Mucosa of gallbladder (tissue), 1 donor: ENCODE measurements around the gene PSORS1C1. TPM values are rescaled to one million over a fixed set of nuclear protein-coding genes. Genes with fewer than 3 reads are reported as not detected.
A peak's percentile ranks its signal among the peaks of the same experiment; 100 is the strongest.

Experiments used
- DNase-seq: peaks from one replicate; pipeline ENCODE4 v3.0.0-alpha.2; 2020; ENCODE audit warnings: low spot score
- total RNA-seq: library from RNA; stranded (reverse); gene quantifications from one replicate; pipeline ENCODE4 v1.2.1, GENCODE V29; 2021
- donor health status: DM: no; HTN: no; CAD: no.

Gene PSORS1C1
- total RNA-seq, 1 donor from 2014 or later = 11.0 TPM

GRCh38 chr6:31126396-31127175 is 12.0 kb downstream of the PSORS1C1 start:
- DNase-seq = no peak

GRCh38 chr6:31128093-31128676 is 13.6 kb downstream of the PSORS1C1 start:
- DNase-seq = peak; percentile 69

- DNase-seq = no peak
Measured at GRCh38 chr6:31129130-31129529, 14.5 kb downstream of the PSORS1C1 start.

GRCh38 chr6:31130751-31131150 is 16.2 kb downstream of the PSORS1C1 start:
- DNase-seq = no peak

GRCh38 chr6:31131595-31131994 is 17.0 kb downstream of the PSORS1C1 start:
- DNase-seq = no peak

- DNase-seq = no peak
Measured at GRCh38 chr6:31132806-31133205, 18.2 kb downstream of the PSORS1C1 start.

- no peak for DNase-seq
Measured at GRCh38 chr6:31135710-31136109, 21.1 kb downstream of the PSORS1C1 start.

- DNase-seq = no peak
Measured at GRCh38 chr6:31138982-31139381, 24.4 kb downstream of the PSORS1C1 start, which contains the start of gene PSORS1C2. Gene PSORS1C2 (minus strand): TSS chr6:31139066. CDS start chr6:31139026, 40 bp downstream.

GRCh38 chr6:31139599-31139998 is 25.0 kb downstream of the PSORS1C1 start:
- DNase-seq = no peak

GRCh38 chr6:31140643-31141042 is 26.0 kb downstream of the PSORS1C1 start:
- DNase-seq = no peak

- DNase-seq = no peak
Measured at GRCh38 chr6:31142361-31142761, 27.8 kb downstream of the PSORS1C1 start.

- peak; percentile 34 for DNase-seq
Measured at GRCh38 chr6:31143148-31143547, 28.5 kb downstream of the PSORS1C1 start.

- DNase-seq = peak; percentile 44
Measured at GRCh38 chr6:31144296-31144969, 29.8 kb downstream of the PSORS1C1 start.

- DNase-seq = no peak
Measured at GRCh38 chr6:31144970-31145340, 30.4 kb downstream of the PSORS1C1 start.

- DNase-seq = no peak
Measured at GRCh38 chr6:31145386-31145785, 30.8 kb downstream of the PSORS1C1 start.

- no peak for DNase-seq
Measured at GRCh38 chr6:31149827-31150447, 35.3 kb downstream of the PSORS1C1 start.

- DNase-seq = no peak
Measured at GRCh38 chr6:31152781-31153180, 38.2 kb downstream of the PSORS1C1 start.

- DNase-seq = no peak
Measured at GRCh38 chr6:31154436-31154835, 39.8 kb downstream of the PSORS1C1 start.

GRCh38 chr6:31156641-31157040 is 42.0 kb downstream of the PSORS1C1 start:
- no peak for DNase-seq

- DNase-seq = no peak
Measured at GRCh38 chr6:31157513-31158139, 43.0 kb downstream of the PSORS1C1 start, which contains the start of gene CCHCR1. Gene CCHCR1 (minus strand): TSS chr6:31157802. CDS start chr6:31157600, 202 bp downstream.

- peak; percentile 99 for DNase-seq
Measured at GRCh38 chr6:31158140-31158862, 43.7 kb downstream of the PSORS1C1 start, which contains the start of gene TCF19. Gene TCF19 (plus strand): TSS chr6:31158589. CDS start chr6:31159470, 881 bp downstream.
